DOHH2 (cell line): ENCODE measurements around the gene SETX.

Experiments
- H3F3A ChIP-seq: fragments of 200-600 bp; sonication (generic), shearing (Covaris generic); 2 replicates; pipeline ENCODE4 v1.6.0; 2016; ENCODE audit warnings: antibody characterized with exemption, mild to moderate bottlenecking; ENCODE audit not compliant: control insufficient read depth, insufficient read depth
- H3K27ac ChIP-seq: fragments of 200-600 bp; sonication (generic); 2 replicates; pipeline ENCODE4 v1.5.1; 2014; ENCODE audit warnings: low read depth, mild to moderate bottlenecking, low read length, moderate library complexity
- H3K27me3 ChIP-seq: fragments of 200-600 bp; sonication (generic); 2 replicates; pipeline ENCODE4 v1.6.1; 2014; ENCODE audit warnings: mild to moderate bottlenecking, low read length, mixed read lengths; ENCODE audit not compliant: control insufficient read depth
- H3K36me3 ChIP-seq: fragments of 200-600 bp; sonication (generic); 2 replicates; pipeline ENCODE4 v1.6.1; 2014; ENCODE audit warnings: mild to moderate bottlenecking, low read length, moderate library complexity, mixed read lengths; ENCODE audit not compliant: control insufficient read depth
- H3K4me1 ChIP-seq: fragments of 200-600 bp; sonication (generic); 2 replicates; pipeline ENCODE4 v1.6.1; 2014; ENCODE audit warnings: mild to moderate bottlenecking, low read length, mixed read lengths; ENCODE audit not compliant: control insufficient read depth
- H3K4me2 ChIP-seq: fragments of 200-600 bp; sonication (generic); 2 replicates; pipeline ENCODE4 v1.6.0; 2014; ENCODE audit warnings: mild to moderate bottlenecking, low read length, moderate library complexity
- H3K4me3 ChIP-seq: fragments of 200-600 bp; sonication (generic); 2 replicates; pipeline ENCODE4 v1.5.1; 2014; ENCODE audit warnings: mild to moderate bottlenecking, low read length, mixed read lengths
- H3K79me2 ChIP-seq: fragments of 200-600 bp; sonication (generic); 2 replicates; pipeline ENCODE4 v1.6.1; 2014; ENCODE audit warnings: mild to moderate bottlenecking, low read length, mixed read lengths; ENCODE audit not compliant: control insufficient read depth
- H3K9me2 ChIP-seq: fragments of 200-600 bp; sonication (generic); replicated peaks from 2 replicates; pipeline ENCODE4 v1.6.1; 2014; ENCODE audit warnings: mild to moderate bottlenecking, low read length, mixed read lengths; ENCODE audit not compliant: control insufficient read depth
- H3K9me3 ChIP-seq: fragments of 200-600 bp; sonication (generic); 2 replicates; pipeline ENCODE4 v1.6.1; 2014; ENCODE audit warnings: antibody characterized with exemption, low read length, mixed read lengths; ENCODE audit not compliant: control insufficient read depth, insufficient read depth
- H4K20me1 ChIP-seq: fragments of 200-600 bp; sonication (generic); 2 replicates; pipeline ENCODE4 v1.6.0; 2014; ENCODE audit warnings: low read depth, mild to moderate bottlenecking, antibody characterized with exemption, low read length, moderate library complexity; ENCODE audit not compliant: control insufficient read depth, insufficient read depth
- CTCF ChIP-seq: fragments of 200-600 bp; sonication (generic); IDR thresholded peaks from one replicate; pipeline ENCODE4 v1.5.1; 2014; ENCODE audit warnings: antibody characterized with exemption, mild to moderate bottlenecking, low read depth, low read length; ENCODE audit not compliant: poor library complexity, severe bottlenecking
- EZH2phosphoT487 ChIP-seq: fragments of 200-600 bp; sonication (generic); IDR thresholded peaks from 2 replicates; pipeline ENCODE4 v1.6.1; 2017; ENCODE audit warnings: borderline replicate concordance, mild to moderate bottlenecking, antibody characterized with exemption, low read length, moderate library complexity, mixed read lengths

SETX gene

DNA sequence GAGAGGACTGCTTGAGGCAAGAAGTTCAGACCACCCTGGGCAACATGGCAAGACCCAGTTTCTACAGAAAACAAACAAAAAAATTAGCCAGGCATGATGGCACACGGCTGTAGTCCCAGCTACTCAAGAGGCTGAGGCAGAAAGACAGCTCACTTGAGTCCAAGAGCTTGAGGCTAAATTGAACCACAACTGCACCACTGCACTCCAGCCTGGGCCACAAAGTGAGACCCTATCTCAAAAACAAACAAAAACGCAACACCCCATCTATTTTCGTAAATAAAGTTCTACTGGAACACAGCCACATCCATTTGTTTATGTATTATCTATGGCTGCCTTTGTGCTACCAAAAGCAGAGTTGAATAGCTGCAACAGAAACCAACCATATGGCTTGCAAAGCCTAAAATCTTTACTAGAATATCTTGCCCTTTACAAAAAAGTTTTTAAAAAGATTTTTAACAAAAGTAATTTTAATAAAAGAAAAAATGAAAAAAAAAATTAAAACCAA lies 67.5 kb downstream of the SETX start:
- H3K27ac ChIP-seq: no peak overlapping the region
- H3K79me2 ChIP-seq: no peaks in the 10 kb centered on the region
- H3K9me3 ChIP-seq: no peaks in the 10 kb centered on the region
- TF ChIP-seq EZH2phosphoT487 (no peak), CTCF (no peak)
- no peak overlapping the region for H3K4me2 ChIP-seq
- no peaks in the 10 kb centered on the region for H3K9me2 ChIP-seq
- H3K4me3 ChIP-seq: no peak overlapping the region
- H3F3A ChIP-seq: no peaks in the 10 kb centered on the region
- H3K36me3 ChIP-seq: peaks cover 77% of the 10 kb centered on the region
- H4K20me1 ChIP-seq: no peaks in the 10 kb centered on the region
- H3K27me3 ChIP-seq: no peaks in the 10 kb centered on the region
- no peaks in the 10 kb centered on the region for H3K4me1 ChIP-seq

DNA sequence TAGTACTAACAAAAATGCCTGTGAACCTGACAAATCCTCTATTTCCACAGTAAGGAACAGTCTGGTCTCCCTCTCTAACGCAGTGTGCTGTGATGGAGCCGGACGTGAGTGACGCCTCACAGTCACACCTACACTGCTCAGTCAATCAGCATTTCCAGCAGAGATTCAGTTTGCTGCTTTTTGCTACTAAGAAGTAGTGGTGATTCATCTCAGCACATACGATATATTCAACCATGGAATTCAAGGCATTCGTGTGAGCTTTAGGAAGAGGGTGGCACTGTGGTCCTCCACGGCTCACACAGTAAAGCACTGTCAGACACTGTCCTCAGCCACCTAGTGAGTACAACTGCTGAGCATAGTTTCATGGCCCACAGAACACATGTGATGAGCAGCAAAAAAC lies 70.9 kb downstream of the SETX start:
- no peak overlapping the region for H3K4me3 ChIP-seq
- H3K79me2 ChIP-seq: 0 out of 2 replicates have a peak, but pooled peaks cover 4% of the 10 kb centered on the region
- peaks cover 93% of the 10 kb centered on the region for H3K36me3 ChIP-seq
- TF ChIP-seq EZH2phosphoT487 (no peak), CTCF (no peak)
- H3K4me2 ChIP-seq: no peak overlapping the region
- H4K20me1 ChIP-seq: no peaks in the 10 kb centered on the region
- no peak overlapping the region for H3K27ac ChIP-seq
- H3K27me3 ChIP-seq: no peaks in the 10 kb centered on the region
- no peaks in the 10 kb centered on the region for H3K9me3 ChIP-seq
- no peaks in the 10 kb centered on the region for H3K9me2 ChIP-seq
- no peaks in the 10 kb centered on the region for H3F3A ChIP-seq
- no peaks in the 10 kb centered on the region for H3K4me1 ChIP-seq

GRCh38 chr9:132283165-132283564 lies 71.6 kb downstream of the SETX start:
- Histone ChIP-seq H3K79me2 (0 out of 2 replicates have a peak, but pooled peaks cover 4% of the 10 kb centered on the region), H3K9me2 (no peaks in the 10 kb centered on the region), H3K4me2 (no peak overlapping the region), H4K20me1 (no peaks in the 10 kb centered on the region), H3K4me3 (no peak overlapping the region), H3K9me3 (no peaks in the 10 kb centered on the region), H3K4me1 (no peaks in the 10 kb centered on the region), H3F3A (no peaks in the 10 kb centered on the region), H3K27me3 (no peaks in the 10 kb centered on the region), H3K27ac (no peak overlapping the region), H3K36me3 (peaks cover 94% of the 10 kb centered on the region)
- TF ChIP-seq CTCF (no peak), EZH2phosphoT487 (no peak)
